Fibroblast of lung (primary cell): ENCODE results near the gene FSD1L. TPM values are rescaled to one million over a fixed set of nuclear protein-coding genes. Genes with fewer than 3 reads are reported as not detected.

Source experiments
- DNase-seq, 2 donors: peaks; one replicate each; pipeline versions ENCODE4 v3.0.0 to v3.0.0-alpha.2; 2010; ENCODE audit warnings: low read depth in 2 of 2
- H2AFZ ChIP-seq: 2 replicates; pipeline ENCODE4 v1.5.1; 2012; ENCODE audit warnings: low read length, control low read depth, inconsistent platforms
- H3K27ac ChIP-seq: 2 replicates; pipeline ENCODE4 v1.5.1; 2011; ENCODE audit warnings: low read length, control low read depth; ENCODE audit not compliant: insufficient read depth
- H3K27me3 ChIP-seq: 2 replicates; pipeline ENCODE4 v1.5.1; 2011; ENCODE audit warnings: mild to moderate bottlenecking, low read length; ENCODE audit not compliant: control insufficient read depth, insufficient read depth
- H3K36me3 ChIP-seq: 2 replicates; pipeline ENCODE4 v1.5.1; 2011; ENCODE audit warnings: low read length; ENCODE audit not compliant: control insufficient read depth, insufficient read depth
- H3K4me1 ChIP-seq: 2 replicates; pipeline ENCODE4 v1.5.1; 2011; ENCODE audit warnings: low read length; ENCODE audit not compliant: control insufficient read depth, insufficient read depth; ENCODE audit errors: extremely low read depth
- H3K4me2 ChIP-seq: 2 replicates; pipeline ENCODE4 v1.5.1; 2011; ENCODE audit warnings: low read length, control low read depth; ENCODE audit not compliant: insufficient read depth; ENCODE audit errors: extremely low read depth
- H3K4me3 ChIP-seq, 4 experiments: fragments of 200-600 bp in 1 of 4; sonication (generic) in 1 of 4; replicated peaks in 1 of 4; 2 replicates each; pipeline ENCODE4 v1.5.1; 2011 to 2016; ENCODE audit warnings: low read length in 4 of 4, low read depth in 3 of 4, mild to moderate bottlenecking in 3 of 4, control low read depth in 2 of 4, inconsistent platforms in 1 of 4, mixed read lengths in 1 of 4; ENCODE audit not compliant: insufficient read depth in 1 of 4; ENCODE audit errors: control extremely low read depth in 1 of 4
- H3K79me2 ChIP-seq: 2 replicates; pipeline ENCODE4 v1.5.1; 2012; ENCODE audit warnings: mild to moderate bottlenecking, low read length, inconsistent platforms; ENCODE audit not compliant: control insufficient read depth, insufficient read depth
- H3K9ac ChIP-seq: 2 replicates; pipeline ENCODE4 v1.5.1; 2011; ENCODE audit warnings: mild to moderate bottlenecking, low read length, control low read depth; ENCODE audit not compliant: insufficient read depth
- H3K9me3 ChIP-seq: 2 replicates; pipeline ENCODE4 v1.5.1; 2012; ENCODE audit warnings: low read depth, low read length; ENCODE audit not compliant: control insufficient read depth, insufficient read depth
- H4K20me1 ChIP-seq: 2 replicates; pipeline ENCODE4 v1.5.1; 2011; ENCODE audit warnings: low read length; ENCODE audit not compliant: control insufficient read depth, insufficient read depth; ENCODE audit errors: extremely low read depth
- CTCF ChIP-seq, 2 donors: IDR thresholded peaks in 1 of 2; conservative IDR thresholded peaks in 1 of 2; 1 replicate in 1 of 2; 2 replicates in 1 of 2; pipeline ENCODE4 v1.5.1; 2011 to 2012; ENCODE audit warnings: low read length in 2 of 2, control low read depth in 1 of 2, inconsistent platforms in 1 of 2, low read depth in 1 of 2, mild to moderate bottlenecking in 1 of 2
- EZH2 ChIP-seq: IDR thresholded peaks from 2 replicates; pipeline ENCODE4 v1.5.1; 2012; ENCODE audit warnings: low read length, control low read depth, mild to moderate bottlenecking; ENCODE audit errors: missing control alignments
- polyA plus RNA-seq, 2 donors: library from polyadenylated mRNA; depleted of rRNA in 1 of 2; stranded (reverse) in 1 of 2; unstranded in 1 of 2; fragments of >200 nt; gene quantifications; 2 replicates each; pipeline ENCODE4 v1.2.1, GENCODE V29; 2011 to 2012; ENCODE audit warnings: missing spikeins in 1 of 2
- total RNA-seq: library from RNA; depleted of rRNA; stranded (reverse); fragments of >200 nt; gene quantifications from 2 replicates; pipeline ENCODE4 v1.2.1, GENCODE V29; 2014

FSD1L gene
- total and polyA plus RNA-seq, 2 donors (not counting 1 experiment from before 2014, with no cell fraction given), result 4.0 to 6.1 TPM

GRCh38 chr9:105473221-105473620 lies 25.4 kb downstream of the FSD1L start:
- peaks cover 2% of the 10 kb centered on the region for H3K79me2 ChIP-seq
- no peak overlapping the region for H3K27ac ChIP-seq
- no peak for TF ChIP-seq CTCF (conservative IDR thresholded peaks at IDR 0.05 in 1 of 2, IDR thresholded peaks at IDR 0.05 in 1 of 2; ENCODE audit: low read depth in 1 of 2, low read length in 2 of 2)
- no peak for TF ChIP-seq EZH2
- H2AFZ ChIP-seq, result no peak overlapping the region
- no peak overlapping the region for H3K4me3 ChIP-seq
- H4K20me1 ChIP-seq, result no peaks in the 10 kb centered on the region
- no peak for DNase-seq
- H3K9ac ChIP-seq, result no peak overlapping the region
- H3K4me1 ChIP-seq, result no peaks in the 10 kb centered on the region
- H3K9me3 ChIP-seq, result no peaks in the 10 kb centered on the region
- H3K27me3 ChIP-seq, result no peaks in the 10 kb centered on the region
- H3K4me2 ChIP-seq, result no peak overlapping the region
- H3K36me3 ChIP-seq, result no peaks in the 10 kb centered on the region

DNA sequence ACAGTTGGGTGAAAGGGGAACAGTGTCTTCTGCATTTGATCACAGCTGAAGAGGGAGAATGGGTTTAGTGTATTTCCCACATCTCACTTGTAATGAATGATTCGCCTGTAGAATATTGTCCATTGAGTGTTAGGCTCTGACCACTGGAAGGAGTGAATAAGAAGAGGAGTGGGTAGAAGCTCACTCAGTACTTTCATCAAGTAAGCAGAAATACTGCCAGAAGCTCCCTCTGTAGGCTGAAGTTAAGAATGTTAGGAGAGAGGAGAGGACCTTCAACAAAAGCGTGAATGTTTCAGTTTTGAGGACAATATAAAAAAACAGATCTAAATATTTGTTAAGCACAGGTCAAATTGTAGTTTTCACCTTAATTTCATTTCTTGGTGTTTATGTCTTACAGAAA lies 27.5 kb downstream of the FSD1L start:
- peak; percentile 47 to 70 for DNase-seq
- Histone ChIP-seq H3K4me2 (no peak overlapping the region), H3K4me1 (no peaks in the 10 kb centered on the region), H3K27ac (no peak overlapping the region), H3K36me3 (no peaks in the 10 kb centered on the region), H3K9me3 (no peaks in the 10 kb centered on the region), H3K9ac (no peak overlapping the region), H3K27me3 (no peaks in the 10 kb centered on the region), H3K79me2 (no peaks in the 10 kb centered on the region), H4K20me1 (no peaks in the 10 kb centered on the region), H3K4me3 (no peak overlapping the region), H2AFZ (no peak overlapping the region)
- peak; percentile 51 to 58 for TF ChIP-seq CTCF (conservative IDR thresholded peaks at IDR 0.05 in 1 of 2, IDR thresholded peaks at IDR 0.05 in 1 of 2; ENCODE audit: low read depth in 1 of 2, low read length in 2 of 2)
- TF ChIP-seq EZH2, result no peak

DNA sequence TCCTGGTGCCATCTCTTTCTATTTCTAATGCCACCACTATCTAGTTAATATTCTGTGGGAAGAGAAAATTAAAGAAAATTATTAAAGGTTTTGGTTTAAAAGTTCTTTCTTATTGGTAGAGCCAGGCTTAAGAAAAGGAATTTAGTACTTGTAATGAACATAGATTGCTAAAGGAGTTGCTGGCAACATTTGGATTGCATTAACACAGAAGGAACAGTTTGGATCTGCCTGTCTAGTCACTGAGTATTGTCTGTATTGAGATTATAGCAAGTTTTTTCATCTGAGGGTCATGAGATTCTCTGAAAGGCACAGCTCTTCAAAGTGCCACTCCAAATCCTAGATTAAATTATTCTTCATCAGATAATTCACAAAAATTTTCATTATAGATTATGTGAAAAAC lies 32.0 kb downstream of the FSD1L start:
- Histone ChIP-seq H3K79me2 (no peaks in the 10 kb centered on the region), H4K20me1 (no peaks in the 10 kb centered on the region), H3K27ac (no peak overlapping the region), H3K9ac (no peak overlapping the region), H3K9me3 (no peaks in the 10 kb centered on the region), H3K36me3 (no peaks in the 10 kb centered on the region), H3K4me1 (no peaks in the 10 kb centered on the region), H2AFZ (no peak overlapping the region), H3K4me2 (no peak overlapping the region), H3K27me3 (no peaks in the 10 kb centered on the region), H3K4me3 (no peak overlapping the region)
- no peak for DNase-seq
- TF ChIP-seq EZH2 (no peak), CTCF (conservative IDR thresholded peaks at IDR 0.05 in 1 of 2, IDR thresholded peaks at IDR 0.05 in 1 of 2; ENCODE audit: low read depth in 1 of 2, low read length in 2 of 2) (no peak)
